GM12874 (cell line): ENCODE measurements around the gene FBXO22.

Experiments used
- CTCF ChIP-seq: IDR thresholded peaks from 2 replicates; pipeline ENCODE4 v1.5.1; 2011; ENCODE audit warnings: low read depth, mild to moderate bottlenecking, control low read depth, low read length, moderate library complexity; ENCODE audit not compliant: insufficient read depth

Gene FBXO22

DNA sequence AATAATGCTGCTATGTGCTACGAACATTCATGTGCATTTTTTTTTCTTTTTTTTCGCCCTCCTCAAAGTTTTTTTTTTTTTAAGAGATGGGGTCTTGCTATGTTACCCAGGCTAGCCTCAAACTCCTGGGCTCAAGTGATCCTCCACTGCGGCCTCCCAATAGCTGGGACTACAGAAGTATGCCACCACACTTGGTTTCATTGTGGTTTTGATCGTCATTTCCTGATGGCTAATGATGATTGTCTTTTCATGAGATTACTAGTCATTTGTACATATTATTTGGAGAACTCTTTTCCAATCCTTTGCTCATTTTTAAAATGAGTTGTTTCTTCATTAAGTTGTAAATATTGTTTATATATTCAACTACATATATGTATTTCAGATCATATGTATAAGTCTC is 48.8 kb downstream of the FBXO22 start:
- no peak for TF ChIP-seq CTCF

DNA sequence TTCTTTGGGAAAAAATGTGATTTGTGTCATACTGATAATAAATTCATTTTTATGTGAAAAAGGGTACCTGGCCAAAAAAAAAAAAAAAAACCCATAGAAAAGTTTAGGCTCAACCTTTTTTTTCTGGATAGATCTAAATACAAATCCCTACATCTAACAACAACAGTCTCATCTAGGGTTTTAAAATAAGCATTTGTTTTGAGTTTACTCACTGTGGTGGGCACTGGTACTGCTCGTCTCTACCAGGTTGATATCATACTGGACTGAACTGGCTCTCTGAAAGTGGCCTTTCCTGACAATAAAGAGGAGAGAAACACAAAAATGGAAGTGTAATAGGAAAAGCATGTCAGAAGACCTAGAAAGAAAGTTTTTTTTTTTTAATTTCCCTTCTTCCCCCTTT is 52.0 kb downstream of the FBXO22 start:
- no peak for TF ChIP-seq CTCF

- TF ChIP-seq CTCF = no peak
These were observed 57.7 kb downstream of the FBXO22 start for GRCh38 chr15:75961331-75961730.

- no peak for TF ChIP-seq CTCF
These were observed 62.4 kb downstream of the FBXO22 start for GRCh38 chr15:75966073-75966472.

- no peak for TF ChIP-seq CTCF
These were observed 77.6 kb downstream of the FBXO22 start for GRCh38 chr15:75981149-75981815.

GRCh38 chr15:75982468-75982867 is 78.8 kb downstream of the FBXO22 start:
- TF ChIP-seq CTCF = no peak

- no peak for TF ChIP-seq CTCF
These were observed 82.3 kb downstream of the FBXO22 start for GRCh38 chr15:75985971-75986370.
